HFF-Myc (cell line): ENCODE results near the gene PHF14.

Experiments
- DNase-seq: peaks from one replicate; pipeline ENCODE4 v3.0.0-alpha.2; 2011; ENCODE audit warnings: low read depth; ENCODE audit errors: extremely low read depth
- H3K4me3 ChIP-seq: replicated peaks from 2 replicates; pipeline ENCODE4 v1.5.1; 2011; ENCODE audit warnings: low read depth, mild to moderate bottlenecking, control low read depth, low read length
- CTCF ChIP-seq: IDR thresholded peaks from 2 replicates; pipeline ENCODE4 v1.5.1; 2012; ENCODE audit warnings: mild to moderate bottlenecking, low read depth, low read length, control low read depth; ENCODE audit errors: missing control alignments

Gene PHF14

GRCh38 chr7:11039974-11040373, 66.3 kb downstream of the PHF14 start:
- no peak for DNase-seq
- TF ChIP-seq CTCF: no peak
- H3K4me3 ChIP-seq: no peak overlapping the region

GRCh38 chr7:11054033-11054432, 80.4 kb downstream of the PHF14 start:
- no peak for TF ChIP-seq CTCF
- H3K4me3 ChIP-seq: no peak overlapping the region
- DNase-seq: no peak

- no peak for DNase-seq
- H3K4me3 ChIP-seq: no peak overlapping the region
- TF ChIP-seq CTCF: no peak
Measured at GRCh38 chr7:11060893-11061292, 87.2 kb downstream of the PHF14 start.

- DNase-seq: no peak
- no peak overlapping the region for H3K4me3 ChIP-seq
- no peak for TF ChIP-seq CTCF
Measured at GRCh38 chr7:11062110-11062509, 88.4 kb downstream of the PHF14 start.

- no peak for DNase-seq
- no peak overlapping the region for H3K4me3 ChIP-seq
- TF ChIP-seq CTCF: no peak
Measured at GRCh38 chr7:11069591-11069990, 95.9 kb downstream of the PHF14 start.

- DNase-seq: no peak
- H3K4me3 ChIP-seq: no peak overlapping the region
- no peak for TF ChIP-seq CTCF
Measured at GRCh38 chr7:11077816-11078215, 104.1 kb downstream of the PHF14 start.

GRCh38 chr7:11078247-11078834, 104.7 kb downstream of the PHF14 start:
- TF ChIP-seq CTCF: no peak
- no peak overlapping the region for H3K4me3 ChIP-seq
- no peak for DNase-seq
